ENCODE data around the gene GNS.
"Not testable (repeated sequence)": the region's sequence is repeated elsewhere in the genome, so short reads cannot be mapped to it uniquely, and the experiment has no call there.

GNS gene

DNA sequence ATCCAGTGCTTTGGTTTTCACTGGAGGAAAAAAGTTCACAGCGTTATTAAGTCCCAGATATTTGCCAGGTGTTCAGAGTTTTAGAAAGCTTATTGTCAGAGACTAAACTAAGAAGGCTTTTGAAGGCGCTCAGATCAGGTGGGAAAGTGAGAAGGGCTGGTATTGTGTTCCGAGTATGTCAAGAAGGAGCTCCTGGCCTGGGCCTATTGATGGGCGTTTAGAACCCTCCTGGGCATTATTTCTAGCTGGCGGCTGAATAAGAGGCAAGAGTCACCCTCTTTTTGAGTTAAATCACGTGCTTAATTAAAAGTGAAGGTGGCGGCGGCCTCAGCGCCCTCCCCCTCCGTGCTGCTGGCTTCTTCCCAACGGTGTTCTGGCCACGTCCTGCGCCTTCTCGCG is 20.9 kb upstream of the GNS start:
- peak in 1 of 56 donors; percentile 2 for DNase-seq

- no peak for DNase-seq
Measured at GRCh38 chr12:64779354-64779974, 20.3 kb upstream of the GNS start.

- not testable (repeated sequence) for DNase-seq
Measured at GRCh38 chr12:64775147-64775736, 16.0 kb upstream of the GNS start.

- DNase-seq: no peak
Measured at GRCh38 chr12:64773386-64773785, 14.2 kb upstream of the GNS start.

- no peak for DNase-seq
Measured at GRCh38 chr12:64767495-64767894, 8.3 kb upstream of the GNS start.

DNA sequence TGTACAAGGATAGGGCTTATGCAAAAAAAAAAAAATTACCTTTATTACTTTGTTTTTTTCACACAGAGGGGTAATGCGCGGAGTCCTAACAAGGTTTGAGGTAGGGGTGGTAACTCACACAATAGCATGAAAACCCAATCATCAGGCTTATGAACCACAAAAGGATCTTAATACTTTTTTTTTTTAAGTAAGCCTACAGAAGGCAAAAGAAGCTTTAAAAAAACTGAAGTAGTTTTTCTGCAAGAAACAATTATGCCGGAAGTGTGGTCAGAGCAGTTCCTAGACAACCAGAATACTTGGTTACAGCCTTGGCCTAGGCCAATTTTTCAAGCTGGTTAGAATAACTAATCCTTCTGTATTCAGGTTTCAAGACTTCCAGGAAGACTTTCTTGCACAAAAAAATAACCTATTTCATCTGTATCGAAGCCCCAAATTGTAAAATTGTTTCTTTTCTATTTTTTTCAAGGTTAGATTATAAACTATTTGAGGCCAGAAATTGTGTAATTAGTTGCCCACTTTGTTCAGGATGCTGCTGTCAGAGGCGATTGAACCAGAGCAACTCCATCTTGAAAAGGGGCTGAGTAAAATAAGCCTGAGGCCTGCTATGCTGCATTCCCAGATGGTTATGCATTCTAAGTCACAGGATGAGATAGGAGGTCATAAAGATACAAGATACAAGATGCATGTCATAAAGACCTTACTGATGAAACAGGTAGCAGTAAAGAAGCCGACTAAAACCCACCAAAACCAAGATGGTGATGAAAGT is 1.8 kb upstream of the GNS start:
- no peak for DNase-seq

GRCh38 chr12:64757771-64758170 is 1.4 kb downstream of the GNS start:
- no peak for DNase-seq

- DNase-seq: no peak
Measured at GRCh38 chr12:64756376-64756775, 2.8 kb downstream of the GNS start.

- no peak for DNase-seq
Measured at GRCh38 chr12:64753427-64753826, 5.8 kb downstream of the GNS start.

DNA sequence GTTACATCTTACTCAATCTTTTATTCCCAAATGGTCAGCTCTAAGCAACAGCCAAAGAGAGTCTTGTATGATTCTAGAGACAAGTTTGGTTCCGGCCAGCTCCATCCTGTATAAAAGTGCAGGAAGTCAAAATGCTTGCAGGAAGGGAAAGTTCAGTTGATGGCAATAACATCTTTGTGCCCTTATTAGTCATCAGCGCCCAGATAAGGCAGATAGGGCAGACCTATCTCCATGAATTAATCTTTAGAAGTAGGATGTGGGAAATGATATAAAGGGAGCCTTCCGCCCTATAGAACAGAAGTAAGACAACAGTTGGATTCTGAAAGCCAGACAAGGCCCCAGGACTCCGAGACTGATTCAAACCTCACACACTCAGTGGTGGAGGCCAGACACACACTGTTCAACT is 6.4 kb downstream of the GNS start:
- no peak for DNase-seq

- DNase-seq: no peak
Measured at GRCh38 chr12:64752032-64752431, 7.2 kb downstream of the GNS start.

DNA sequence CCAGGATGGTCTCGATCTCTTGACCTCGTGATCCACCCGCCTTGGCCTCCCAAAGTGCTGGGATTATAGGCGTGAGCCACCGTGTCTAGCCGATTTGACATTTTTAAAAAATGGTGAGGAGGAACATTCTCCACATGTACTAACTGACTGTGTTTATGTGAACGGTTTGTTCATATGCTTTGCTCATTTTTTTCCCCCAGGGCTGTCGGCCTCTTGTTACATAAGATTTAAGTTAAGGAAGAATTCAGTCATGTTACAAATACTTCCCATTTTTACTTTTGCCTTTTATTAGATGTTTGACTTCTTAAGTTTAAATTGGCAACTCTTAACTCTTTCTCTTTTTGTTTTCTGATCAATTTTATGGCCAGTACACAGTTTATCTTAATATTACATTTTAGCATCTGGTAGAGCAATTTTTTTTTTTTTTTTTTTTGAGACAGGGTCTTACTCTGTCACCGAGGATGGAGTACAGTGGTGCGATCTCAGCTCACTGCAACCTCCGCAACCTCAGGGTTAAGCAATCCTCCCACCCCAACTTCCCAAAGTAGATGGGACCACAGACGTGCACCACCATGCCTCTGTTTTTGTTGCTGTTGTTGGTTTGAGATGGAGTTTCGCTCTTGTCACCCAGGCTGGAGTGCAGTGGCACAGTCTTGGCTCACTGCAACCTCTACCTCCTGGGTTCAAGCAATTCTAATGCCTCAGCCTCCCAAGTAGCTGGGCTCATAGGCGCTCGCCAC is 9.6 kb downstream of the GNS start:
- DNase-seq: no peak

DNA sequence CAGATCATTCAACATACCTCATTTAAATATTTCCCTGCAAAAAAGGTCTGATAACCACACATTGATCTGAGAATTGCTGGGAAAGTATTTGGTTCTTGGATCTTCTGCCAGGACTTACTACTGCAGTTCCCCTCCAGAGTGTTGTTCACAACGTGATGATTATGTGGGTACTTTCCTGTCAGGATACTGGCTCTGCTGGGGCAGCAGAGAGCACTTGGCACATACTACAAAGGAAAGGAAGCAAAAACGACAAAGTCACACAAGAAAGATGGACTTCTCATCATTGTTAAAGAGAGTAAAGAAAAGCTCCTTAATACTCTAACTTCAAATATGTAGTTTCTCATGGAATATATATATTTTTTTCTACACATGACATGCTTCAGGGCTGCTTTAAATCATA is 11.5 kb downstream of the GNS start:
- no peak for DNase-seq

- DNase-seq: no peak
Measured at GRCh38 chr12:64746663-64747062, 12.5 kb downstream of the GNS start.

- no peak for DNase-seq
Measured at GRCh38 chr12:64745980-64746379, 13.2 kb downstream of the GNS start.

GRCh38 chr12:64745259-64745807 is 13.9 kb downstream of the GNS start:
- no peak for DNase-seq

GRCh38 chr12:64744422-64745258 is 14.6 kb downstream of the GNS start:
- DNase-seq: no peak

- no peak for DNase-seq
Measured at GRCh38 chr12:64743206-64743605, 16.0 kb downstream of the GNS start.

DNA sequence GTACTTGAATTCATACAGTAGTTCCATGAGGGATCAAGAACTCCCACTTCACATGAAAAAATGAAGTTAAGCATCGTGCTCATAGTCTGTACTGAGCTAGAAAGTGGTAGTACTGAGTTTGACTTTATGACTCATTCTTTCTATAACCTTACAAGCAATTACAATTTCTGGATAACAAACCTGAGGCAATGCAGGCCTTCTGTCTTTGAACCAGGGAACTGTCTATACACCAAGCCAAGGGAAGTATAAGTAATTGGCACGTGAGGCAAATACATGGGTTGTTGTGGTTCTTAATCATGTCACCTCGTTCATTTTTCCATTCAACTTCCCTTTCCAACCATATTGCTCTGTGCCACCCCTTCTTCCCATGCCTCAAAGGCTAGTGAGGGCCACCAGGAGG is 16.8 kb downstream of the GNS start:
- no peak for DNase-seq

DNA sequence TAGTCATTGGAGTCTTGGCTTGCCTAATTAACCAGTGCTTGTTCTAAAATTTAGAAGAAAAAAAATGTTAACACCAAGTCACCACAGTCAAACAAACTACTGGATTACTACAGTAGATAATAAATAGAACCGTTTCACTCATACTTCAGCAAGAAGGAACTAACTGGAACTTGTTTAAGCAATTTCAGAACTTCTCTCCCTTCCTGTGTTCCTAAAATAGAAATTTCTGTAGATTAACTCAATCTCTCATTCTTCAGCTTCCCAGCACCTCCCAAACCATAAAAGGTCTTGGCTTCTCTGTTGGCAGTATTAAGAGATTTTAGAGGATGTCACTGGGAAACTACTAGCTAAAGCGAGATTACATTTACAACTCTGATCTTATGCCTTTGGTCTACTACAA is 18.6 kb downstream of the GNS start:
- DNase-seq: no peak

- DNase-seq: no peak
Measured at GRCh38 chr12:64739778-64740177, 19.4 kb downstream of the GNS start.
